ENCODE results near the gene CHAF1A.

DNA sequence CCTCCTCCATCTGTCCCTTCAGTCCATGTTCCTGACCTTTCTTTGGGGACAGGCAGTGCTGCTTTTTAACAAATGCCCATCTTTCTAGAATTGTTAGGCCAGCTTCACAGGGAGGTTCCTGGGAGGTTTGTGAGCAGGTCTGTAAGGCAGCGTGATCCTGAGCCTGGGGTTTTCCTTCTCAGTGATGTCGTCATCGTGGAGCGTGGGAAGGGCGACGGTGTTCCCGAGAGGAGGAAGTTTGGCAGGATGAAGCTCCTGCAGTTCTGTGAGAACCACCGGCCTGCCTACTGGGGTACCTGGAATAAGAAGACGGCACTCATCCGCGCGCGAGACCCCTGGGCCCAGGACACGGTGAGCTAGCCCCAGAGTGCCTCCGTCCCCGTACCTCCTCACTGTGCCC is 26.8 kb downstream of the CHAF1A start:
- no peak for TF ChIP-seq CTCF (conservative IDR thresholded peaks at IDR 0.05; ENCODE audit: low read length)
- TF ChIP-seq EZH2phosphoT487 (IDR thresholded peaks at IDR 0.05; ENCODE audit: borderline replicate concordance), result no peak
